ENCODE measurements around the gene APPL1. TPM values are rescaled to one million over a fixed set of nuclear protein-coding genes. Genes with fewer than 3 reads are reported as not detected.
"Not testable (repeated sequence)": the region's sequence is repeated elsewhere in the genome, so short reads cannot be mapped to it uniquely, and the experiment has no call there.

APPL1 gene
- total RNA-seq, 2 experiments from 2014 or later = 32.5 to 33.2 TPM

DNA sequence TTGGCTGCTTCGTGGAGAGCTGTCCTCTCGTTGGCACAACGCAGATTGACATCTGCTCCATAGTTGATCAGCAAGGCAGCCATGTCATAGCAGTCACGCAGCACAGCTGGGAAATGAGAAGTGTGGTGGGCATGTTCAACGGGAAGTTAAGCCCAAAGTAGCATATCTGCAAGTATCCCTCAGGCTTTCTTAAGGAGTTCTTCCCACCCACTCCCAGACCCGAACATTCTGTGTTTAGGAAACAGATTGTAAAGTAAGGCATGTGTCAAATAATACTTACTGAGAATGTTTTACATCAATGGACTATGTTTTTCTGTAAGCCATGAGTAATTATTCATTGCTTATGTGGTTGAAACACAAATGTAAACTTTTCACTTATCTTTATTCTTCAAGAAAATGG is 55.8 kb downstream of the APPL1 start:
- CTCF ChIA-PET = no interaction called here
- peaks cover 1% of the 10 kb centered on the region for H3K27me3 Mint-ChIP-seq
- no peaks in the 10 kb centered on the region for H3K4me1 Mint-ChIP-seq
- peaks cover 3% of the 10 kb centered on the region for H3K9me3 Mint-ChIP-seq
- no peak overlapping the region for H3K27ac Mint-ChIP-seq
- H3K36me3 Mint-ChIP-seq (ENCODE audit: low read depth) = no peaks in the 10 kb centered on the region
- no peak for DNase-seq
- no peak overlapping the region for H3K4me3 Mint-ChIP-seq
- POLR2A ChIA-PET = no interaction called here

DNA sequence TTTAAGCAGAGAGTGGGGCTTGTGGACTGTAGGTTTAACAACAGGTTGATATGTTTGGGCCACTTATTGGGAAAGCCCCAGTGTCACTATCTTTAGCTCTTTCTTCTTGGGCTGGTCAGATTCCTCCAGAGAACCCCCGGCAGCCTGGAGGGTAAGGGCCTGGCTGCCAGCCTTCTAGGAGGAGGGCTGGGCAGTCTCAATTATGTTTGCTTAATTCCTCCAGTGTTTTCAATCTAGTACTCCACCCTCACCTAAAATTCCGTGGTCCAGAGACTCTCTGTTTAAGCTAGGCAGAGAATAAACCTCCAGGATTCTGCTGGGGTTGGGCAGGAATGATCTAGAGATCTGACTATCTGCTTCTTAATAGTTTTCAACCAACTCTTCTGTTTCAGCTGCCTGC is 59.7 kb downstream of the APPL1 start:
- Mint-ChIP-seq H3K27ac (no peak overlapping the region), H3K9me3 (no peaks in the 10 kb centered on the region), H3K36me3 (ENCODE audit: low read depth) (no peaks in the 10 kb centered on the region), H3K27me3 (peaks cover 10% of the 10 kb centered on the region), H3K4me3 (no peak overlapping the region), H3K4me1 (peaks cover 3% of the 10 kb centered on the region)
- no peak for DNase-seq
- CTCF ChIA-PET = no interaction called here
- POLR2A ChIA-PET = no interaction called here

- peaks cover 3% of the 10 kb centered on the region for H3K4me1 Mint-ChIP-seq
- ChIA-PET CTCF (no interaction called here), POLR2A (no interaction called here)
- no peaks in the 10 kb centered on the region for H3K36me3 Mint-ChIP-seq (ENCODE audit: low read depth)
- H3K4me3 Mint-ChIP-seq = no peak overlapping the region
- DNase-seq = no peak
- H3K27me3 Mint-ChIP-seq = peaks cover 10% of the 10 kb centered on the region
- no peak overlapping the region for H3K27ac Mint-ChIP-seq
- no peaks in the 10 kb centered on the region for H3K9me3 Mint-ChIP-seq
Observed at GRCh38 chr3:57288403-57288802, 60.9 kb downstream of the APPL1 start.

DNA sequence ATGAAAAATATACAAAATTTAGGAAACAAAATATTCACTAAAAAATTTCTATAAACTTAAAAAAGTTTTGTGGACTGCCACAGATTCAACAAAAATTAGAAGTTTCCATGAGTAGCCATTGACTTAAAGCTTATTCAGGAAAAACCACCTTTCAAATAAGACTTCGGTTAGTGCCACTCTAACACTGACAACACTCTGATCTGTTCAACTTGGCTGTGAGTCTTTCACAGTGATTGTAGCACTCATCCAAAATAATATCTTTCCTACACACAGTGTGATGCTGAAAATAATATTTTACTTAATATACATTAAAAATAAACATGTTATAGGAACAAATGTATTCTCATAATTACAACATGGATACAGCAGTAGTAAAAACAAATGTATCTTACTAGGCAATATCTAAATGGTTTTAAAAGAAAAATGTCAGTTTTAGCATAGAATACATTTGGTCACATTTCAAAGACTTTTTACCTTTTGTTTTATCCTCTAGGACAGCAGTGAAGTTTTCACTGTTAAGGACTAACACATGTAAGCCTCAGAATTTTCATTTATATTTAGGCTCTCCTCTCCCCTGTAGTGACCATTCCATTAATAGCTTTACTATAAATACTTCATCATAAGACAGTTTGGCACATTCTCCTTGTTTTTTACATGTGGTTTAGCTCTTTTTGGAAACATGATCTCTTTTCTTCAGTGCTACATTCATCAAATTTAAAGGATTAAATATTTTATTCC is 64.8 kb downstream of the APPL1 start, which contains the start of gene ASB14:
Gene ASB14 (minus strand): TSS at position 527 of the 738 bp plus-strand sequence. CDS start 652 bp downstream, outside the sequence.
- CTCF ChIA-PET = no interaction called here
- Mint-ChIP-seq H3K36me3 (ENCODE audit: low read depth) (no peaks in the 10 kb centered on the region), H3K9me3 (no peaks in the 10 kb centered on the region), H3K27me3 (peaks cover 14% of the 10 kb centered on the region), H3K4me3 (no peak within 1 kb of the TSS), H3K27ac (no peak within 1 kb of the TSS), H3K4me1 (peaks cover 3% of the 10 kb centered on the region)
- no peak for DNase-seq
- POLR2A ChIA-PET = no interaction called here

DNA sequence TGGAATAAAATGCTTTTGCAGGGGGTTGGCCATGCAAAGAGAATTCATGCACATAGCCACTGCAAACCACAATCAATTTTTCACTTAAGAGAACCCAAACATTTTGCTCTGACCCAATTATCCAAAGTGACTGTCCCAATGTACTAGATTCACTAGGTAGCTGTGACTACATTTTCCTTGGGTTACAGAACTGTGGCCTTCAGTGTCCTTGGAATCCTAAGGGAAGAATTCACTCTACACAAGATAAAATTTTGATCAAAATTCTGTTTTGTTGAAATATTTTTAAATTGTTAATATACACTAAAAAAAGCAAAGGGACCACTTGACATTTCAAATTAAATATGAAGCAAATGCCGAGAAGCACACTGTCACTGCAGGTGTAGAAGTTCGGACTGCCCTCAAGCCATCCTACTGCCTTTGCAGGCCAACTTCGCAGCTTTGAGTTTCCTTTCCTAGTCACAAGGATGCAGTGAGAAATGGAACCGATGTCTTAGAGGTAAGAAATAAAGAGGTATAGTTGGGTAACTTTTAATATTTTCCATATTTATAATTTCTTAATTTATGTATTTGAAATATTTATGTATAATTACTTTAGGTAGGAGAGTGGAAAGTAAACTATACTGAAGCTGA is 65.5 kb downstream of the APPL1 start:
- Mint-ChIP-seq H3K27me3 (peaks cover 19% of the 10 kb centered on the region), H3K27ac (no peak overlapping the region), H3K9me3 (no peaks in the 10 kb centered on the region), H3K4me3 (no peak overlapping the region), H3K36me3 (ENCODE audit: low read depth) (no peaks in the 10 kb centered on the region), H3K4me1 (peaks cover 3% of the 10 kb centered on the region)
- ChIA-PET POLR2A (no interaction called here), CTCF (no interaction called here)
- no peak for DNase-seq

- CTCF ChIA-PET = no interaction called here
- POLR2A ChIA-PET = no interaction called here
- Mint-ChIP-seq H3K27me3 (peaks cover 22% of the 10 kb centered on the region), H3K9me3 (no peaks in the 10 kb centered on the region), H3K4me1 (no peaks in the 10 kb centered on the region), H3K36me3 (ENCODE audit: low read depth) (no peaks in the 10 kb centered on the region), H3K27ac (no peak overlapping the region), H3K4me3 (no peak overlapping the region)
- DNase-seq = no peak
Observed at GRCh38 chr3:57298041-57298440, 70.5 kb downstream of the APPL1 start.

DNA sequence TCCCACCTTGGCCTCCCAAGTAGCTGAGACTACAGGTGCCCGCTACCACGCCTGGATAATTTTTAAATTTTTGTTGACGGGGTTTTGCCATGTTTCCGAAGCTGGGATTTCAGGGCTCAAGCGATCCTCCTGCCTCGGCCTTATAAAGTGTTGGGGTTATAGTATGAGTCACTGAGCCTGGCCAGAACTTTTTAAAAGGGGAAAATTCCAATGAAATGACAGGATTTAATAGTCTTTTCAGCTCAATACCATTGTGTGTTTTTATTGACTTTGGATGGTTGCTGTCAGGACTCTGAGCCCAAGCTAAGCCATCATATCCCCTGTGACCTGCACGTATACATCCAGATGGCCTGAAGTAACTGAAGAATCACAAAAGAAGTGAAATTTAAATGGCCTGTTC is 76.0 kb downstream of the APPL1 start:
- H3K4me3 Mint-ChIP-seq; H3K36me3 Mint-ChIP-seq (ENCODE audit: low read depth); H3K4me1 Mint-ChIP-seq; CTCF ChIA-PET; POLR2A ChIA-PET; H3K9me3 Mint-ChIP-seq; DNase-seq; H3K27ac Mint-ChIP-seq: not testable (repeated sequence)
- H3K27me3 Mint-ChIP-seq = peaks cover 14% of the 10 kb centered on the region

DNA sequence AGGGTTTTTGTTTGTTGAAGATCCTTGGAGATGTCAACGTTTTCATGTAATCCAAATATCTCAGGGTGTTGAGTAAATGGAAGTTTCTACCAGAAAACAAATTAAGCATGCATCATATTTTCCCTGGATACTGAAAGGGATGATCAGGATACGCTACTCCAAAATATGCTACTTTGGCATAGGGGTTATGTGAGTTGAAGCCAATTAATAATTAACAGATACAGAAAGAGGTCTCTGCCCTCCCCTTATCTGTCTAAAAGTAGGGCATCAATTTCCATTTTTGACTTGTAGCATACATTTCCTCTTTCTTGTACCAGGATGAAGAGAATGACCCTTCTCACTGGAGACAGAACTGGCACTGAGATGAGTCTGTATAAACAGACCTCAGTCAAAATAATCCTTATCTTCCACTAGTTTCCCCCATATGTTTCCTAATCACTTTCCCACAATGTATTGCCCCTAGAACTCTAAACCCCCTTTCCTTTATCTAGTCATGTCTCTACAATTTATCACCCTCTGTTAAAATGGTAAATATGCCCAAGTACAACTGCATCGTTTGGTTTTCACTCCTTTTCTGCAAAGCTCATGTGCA is 82.3 kb downstream of the APPL1 start:
- DNase-seq = no peak
- H3K27me3 Mint-ChIP-seq = peaks cover 8% of the 10 kb centered on the region
- H3K4me1 Mint-ChIP-seq = no peaks in the 10 kb centered on the region
- ChIA-PET POLR2A (no interaction called here), CTCF (no interaction called here)
- H3K36me3 Mint-ChIP-seq (ENCODE audit: low read depth) = no peaks in the 10 kb centered on the region
- no peak overlapping the region for H3K27ac Mint-ChIP-seq
- no peak overlapping the region for H3K4me3 Mint-ChIP-seq
- no peaks in the 10 kb centered on the region for H3K9me3 Mint-ChIP-seq

GRCh38 chr3:57314204-57314603 is 86.7 kb downstream of the APPL1 start:
- no peaks in the 10 kb centered on the region for H3K36me3 Mint-ChIP-seq (ENCODE audit: low read depth)
- no peak for DNase-seq
- no peaks in the 10 kb centered on the region for H3K4me1 Mint-ChIP-seq
- H3K27me3 Mint-ChIP-seq = peaks cover 38% of the 10 kb centered on the region
- CTCF ChIA-PET = no interaction called here
- H3K9me3 Mint-ChIP-seq = no peaks in the 10 kb centered on the region
- H3K27ac Mint-ChIP-seq = no peak overlapping the region
- no peak overlapping the region for H3K4me3 Mint-ChIP-seq
- POLR2A ChIA-PET = no interaction called here

Other genes starting within 250 kb of the APPL1 start
- gene SPATA12, start 167.1 kb upstream of the APPL1 start, total RNA-seq = not detected
- gene IL17RD, start 62.4 kb upstream of the APPL1 start, total RNA-seq = under 1 TPM in 1 of 2 experiments, not detected in 1; 0.05 TPM
- gene HESX1, start 27.8 kb upstream of the APPL1 start, total RNA-seq = under 1 TPM; 0.23 to 0.98 TPM
- gene ASB14, start 65.0 kb downstream of the APPL1 start, total RNA-seq = not detected